Gastroesophageal sphincter (tissue), 3 donors: Measurements from ENCODE around the gene MKRN2.

Experiments used
- EP300 ChIP-seq: sonication (generic); formaldehyde crosslinking; IDR thresholded peaks from one replicate; pipeline ENCODE4 v1.6.1; 2017; ENCODE audit warnings: antibody characterized with exemption, mild to moderate bottlenecking
- POLR2A ChIP-seq, 2 donors: fragments of 450-650 bp; IDR thresholded peaks; one replicate each; pipeline ENCODE4 v1.6.1; 2017; ENCODE audit warnings: antibody characterized with exemption in 2 of 2, mild to moderate bottlenecking in 2 of 2, moderate library complexity in 1 of 2
- POLR2AphosphoS5 ChIP-seq: sonication (generic); formaldehyde crosslinking; IDR thresholded peaks from one replicate; pipeline ENCODE4 v1.6.1; 2017; ENCODE audit warnings: antibody characterized with exemption
- TF ChIP-seq, protein P1 (sequence below), 4 experiments: fragments of 200-600 bp in 2 of 4; fragments of 450-650 bp in 2 of 4; sonication (generic) in 1 of 4; IDR thresholded peaks; one replicate each; pipeline ENCODE4 v1.5.1; 2017 to 2019; ENCODE audit warnings: antibody characterized with exemption in 4 of 4, mild to moderate bottlenecking in 2 of 4, moderate library complexity in 2 of 4

DNA sequence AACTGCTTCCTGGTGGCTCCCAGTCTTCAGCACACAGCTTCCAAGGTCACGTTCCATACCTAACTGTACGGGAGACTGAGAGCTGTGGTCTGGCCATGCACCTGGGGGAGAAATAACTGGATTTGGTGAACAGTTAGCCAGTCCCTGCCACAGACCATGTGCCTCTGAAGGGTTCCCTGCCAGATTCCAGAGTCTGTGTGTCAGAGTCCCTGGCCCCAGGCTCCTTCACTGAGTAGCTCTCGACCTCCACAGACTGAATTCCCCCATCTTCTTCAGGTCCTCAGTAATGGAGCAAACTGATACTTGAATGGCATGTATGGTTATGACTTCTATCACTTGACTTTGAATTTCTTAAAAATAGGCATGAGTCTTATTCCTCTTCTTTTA is 29.1 kb upstream of the MKRN2 start:
- TF ChIP-seq EP300 (no peak), POLR2AphosphoS5 (no peak), POLR2A (IDR thresholded peaks at IDR 0.05) (no peak)
- TF ChIP-seq, protein P1, sequence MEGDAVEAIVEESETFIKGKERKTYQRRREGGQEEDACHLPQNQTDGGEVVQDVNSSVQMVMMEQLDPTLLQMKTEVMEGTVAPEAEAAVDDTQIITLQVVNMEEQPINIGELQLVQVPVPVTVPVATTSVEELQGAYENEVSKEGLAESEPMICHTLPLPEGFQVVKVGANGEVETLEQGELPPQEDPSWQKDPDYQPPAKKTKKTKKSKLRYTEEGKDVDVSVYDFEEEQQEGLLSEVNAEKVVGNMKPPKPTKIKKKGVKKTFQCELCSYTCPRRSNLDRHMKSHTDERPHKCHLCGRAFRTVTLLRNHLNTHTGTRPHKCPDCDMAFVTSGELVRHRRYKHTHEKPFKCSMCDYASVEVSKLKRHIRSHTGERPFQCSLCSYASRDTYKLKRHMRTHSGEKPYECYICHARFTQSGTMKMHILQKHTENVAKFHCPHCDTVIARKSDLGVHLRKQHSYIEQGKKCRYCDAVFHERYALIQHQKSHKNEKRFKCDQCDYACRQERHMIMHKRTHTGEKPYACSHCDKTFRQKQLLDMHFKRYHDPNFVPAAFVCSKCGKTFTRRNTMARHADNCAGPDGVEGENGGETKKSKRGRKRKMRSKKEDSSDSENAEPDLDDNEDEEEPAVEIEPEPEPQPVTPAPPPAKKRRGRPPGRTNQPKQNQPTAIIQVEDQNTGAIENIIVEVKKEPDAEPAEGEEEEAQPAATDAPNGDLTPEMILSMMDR (IDR thresholded peaks at IDR 0.05), result no peak
